K562 (cell line): ENCODE measurements around the gene AKT1. TPM values are rescaled to one million over a fixed set of nuclear protein-coding genes. Genes with fewer than 3 reads are reported as not detected.

Experiments
- ATAC-seq: fragments of 200-7000 bp; cut with Tn5 transposase; 3 replicates; pipeline ENCODE4 v1.9.1; 2020; ENCODE audit warnings: moderate library complexity
- BruUV-seq: library from RNA; stranded (reverse); fragments of 400-500 nt; replicated peaks from 2 replicates; lab custom pipeline; 2021; lab: Mats Ljungman, UMichigan
- CTCF ChIA-PET: fragments of 300-600 bp; formaldehyde crosslinking; extraction: SDS; loops from one replicate; lab custom pipeline; 2021; ENCODE audit warnings: low intra/inter-chr PET ratio; lab: Yijun Ruan, JAX
- POLR2A ChIA-PET: fragments of 300-600, 350-650 bp; sonication (Branson Sonifier 250); formaldehyde crosslinking; extraction: SDS; loops from one replicate; lab custom pipeline; 2021; ENCODE audit warnings: antibody characterized with exemption, inconsistent platforms; lab: Yijun Ruan, JAX
- DNase-seq, 4 experiments: peaks; one replicate each; pipeline versions ENCODE4 v3.0.0 to v3.0.0-alpha.2; 2011 to 2018; ENCODE audit warnings: low spot score in 3 of 4, mixed read lengths in 3 of 4; ENCODE audit errors: extremely low read depth in 1 of 4
- FAIRE-seq: peaks from 2 replicates; lab custom pipeline; 2011; peaks lifted over from hg19 to GRCh38; lab: Jason Lieb, UNC
- H2AFZ ChIP-seq: 2 replicates; pipeline ENCODE4 v1.6.0; 2011; ENCODE audit warnings: low read depth, low read length, control low read depth, inconsistent platforms
- H3K27ac ChIP-seq: fragments of 200-600 bp; 3 replicates; pipeline ENCODE4 v1.8.0; 2011; ENCODE audit warnings: low read depth, mild to moderate bottlenecking, control low read depth, inconsistent platforms, low read length, moderate library complexity, mixed read lengths; ENCODE audit errors: extremely low read depth
- H3K27me3 ChIP-seq, 2 experiments: fragments of 300-600 bp in 1 of 2; 2 replicates in 1 of 2; 3 replicates in 1 of 2; pipeline versions ENCODE4 v1.6.0 to v1.8.0; 2011; ENCODE audit warnings: inconsistent platforms in 2 of 2, low read length in 2 of 2, mild to moderate bottlenecking in 1 of 2, mixed read lengths in 1 of 2, moderate library complexity in 1 of 2; ENCODE audit not compliant: control insufficient read depth in 2 of 2, insufficient read depth in 2 of 2
- H3K36me3 ChIP-seq: fragments of 300-600 bp; 3 replicates; pipeline ENCODE4 v1.8.0; 2011; ENCODE audit warnings: mild to moderate bottlenecking, low read length, inconsistent platforms; ENCODE audit not compliant: control insufficient read depth, insufficient read depth
- H3K4me1 ChIP-seq, 2 experiments: fragments of 200-600 bp in 1 of 2; replicated peaks in 1 of 2; 2 replicates in 1 of 2; 3 replicates in 1 of 2; pipeline versions ENCODE4 v1.5.1 to v1.8.0; 2011; ENCODE audit warnings: inconsistent platforms in 2 of 2, low read length in 2 of 2, mild to moderate bottlenecking in 1 of 2, mixed read lengths in 1 of 2, moderate library complexity in 1 of 2; ENCODE audit not compliant: control insufficient read depth in 2 of 2, insufficient read depth in 2 of 2
- H3K4me2 ChIP-seq: 2 replicates; pipeline ENCODE4 v1.6.1; 2011; ENCODE audit warnings: low read length, control low read depth, inconsistent platforms, mixed read lengths; ENCODE audit not compliant: insufficient read depth
- H3K4me3 ChIP-seq: fragments of 200-600 bp; sonication (generic), shearing (Covaris generic); 2 replicates; pipeline ENCODE4 v1.5.1; 2016; ENCODE audit warnings: control low read depth, inconsistent platforms
- H3K79me2 ChIP-seq: fragments of 200-600 bp; 3 replicates; pipeline ENCODE4 v1.8.0; 2011; ENCODE audit warnings: low read length, inconsistent platforms; ENCODE audit not compliant: control insufficient read depth, insufficient read depth
- H3K9ac ChIP-seq, 2 experiments: 2 replicates each; pipeline versions ENCODE4 v1.6.0 to v1.6.1; 2011; ENCODE audit warnings: low read depth in 2 of 2, low read length in 2 of 2, control low read depth in 1 of 2, inconsistent platforms in 1 of 2, mild to moderate bottlenecking in 1 of 2, mixed read lengths in 1 of 2; ENCODE audit not compliant: insufficient read depth in 1 of 2
- H3K9me1 ChIP-seq: one replicate; pipeline ENCODE4 v1.6.0; 2011; ENCODE audit warnings: inconsistent platforms, mild to moderate bottlenecking, low read length, moderate library complexity; ENCODE audit not compliant: control insufficient read depth, insufficient read depth
- H3K9me3 ChIP-seq: replicated peaks from 2 replicates; pipeline ENCODE4 v1.5.1; 2011; ENCODE audit warnings: low read depth, low read length, inconsistent platforms; ENCODE audit not compliant: control insufficient read depth, insufficient read depth
- H4K20me1 ChIP-seq: replicated peaks from 2 replicates; pipeline ENCODE4 v1.6.1; 2011; ENCODE audit warnings: low read length, inconsistent platforms, mixed read lengths; ENCODE audit not compliant: control insufficient read depth, insufficient read depth
- BMI1 ChIP-seq: fragments of 150-350 bp; IDR thresholded peaks from 2 replicates; pipeline ENCODE4 v1.6.1; 2014; ENCODE audit warnings: low read length
- MBD1 ChIP-seq: fragments of 250-450 bp; sonication (Bioruptor Pico); IDR thresholded peaks from 2 replicates; pipeline ENCODE4 v1.8.0; 2022; ENCODE audit warnings: inconsistent platforms
- NR2F6 ChIP-seq: fragments of 450-650 bp; formaldehyde crosslinking; IDR thresholded peaks from 2 replicates; pipeline ENCODE4 v1.4.0; 2020; ENCODE audit warnings: mild to moderate bottlenecking
- SPI1 ChIP-seq: IDR thresholded peaks from 2 replicates; pipeline ENCODE4 v1.6.1; 2011; ENCODE audit warnings: low read depth, low read length, control low read depth, borderline replicate concordance
- TCF3 ChIP-seq: sonication (generic); formaldehyde crosslinking; IDR thresholded peaks from 2 replicates; pipeline ENCODE4 v1.4.0; 2020; ENCODE audit warnings: mild to moderate bottlenecking, missing genetic modification reagents
- ZZZ3 ChIP-seq: fragments of 450-650 bp; IDR thresholded peaks from 2 replicates; pipeline ENCODE4 v1.6.1; 2016; ENCODE audit warnings: antibody characterized with exemption, mild to moderate bottlenecking, moderate library complexity
- WGBS: fragments of 100-300 bp; shearing (Covaris generic); methylation state at CpG from one replicate; pipeline ENCODE4 v1.1.6; 2016; ENCODE audit warnings: low coverage, mixed read lengths; ENCODE audit not compliant: insufficient coverage; ENCODE audit errors: missing lambda C conversion rate; 5-methylcytosine and 5-hydroxymethylcytosine counted together
- in situ Hi-C: fragments of 300-500 bp; cut with MboI; formaldehyde crosslinking; loops from 4 replicates; pipeline ENCODE4 v1.15.0; 2018; ENCODE audit warnings: inconsistent platforms, mixed read lengths
- intact Hi-C: fragments of 100-400 bp; cut with micrococcal nuclease; formaldehyde crosslinking; loops from 2 replicates; pipeline ENCODE4 v1.14.2; 2022
- polyA plus RNA-seq, 8 experiments: library from polyadenylated mRNA; depleted of rRNA in 4 of 8; stranded (reverse) in 5 of 8; unstranded in 3 of 8; fragments of >200 nt; fragmentation: Nextera tagmentation in 2 of 8; fragmentation: Illumina TruSeq in 1 of 8; extraction: Ambion mirVana in 2 of 8; extraction: Trizol in 1 of 8; gene quantifications; 2 replicates each; pipeline versions ENCODE4 v1.2.1 to v1.2.3, GENCODE V29; 2011 to 2014; ENCODE audit warnings: inconsistent platforms in 1 of 8, missing spikeins in 1 of 8
- total RNA-seq, 7 experiments: library from RNA; depleted of rRNA in 6 of 7; stranded (reverse); fragments of >200 nt in 6 of 7; fragmentation: Illumina TruSeq in 2 of 7; extraction: Trizol in 2 of 7; gene quantifications; 2 replicates each; pipeline versions ENCODE4 v1.2.1 to v1.2.3, GENCODE V29; 2011 to 2021; ENCODE audit warnings: low replicate concordance in 1 of 7

Gene AKT1
- total and polyA plus RNA-seq, 9 of the 15 experiments (the other 6 are each of a cell fraction or from before 2014, with no cell fraction given) = 0.49 to 132 (median 75.1) TPM

DNA sequence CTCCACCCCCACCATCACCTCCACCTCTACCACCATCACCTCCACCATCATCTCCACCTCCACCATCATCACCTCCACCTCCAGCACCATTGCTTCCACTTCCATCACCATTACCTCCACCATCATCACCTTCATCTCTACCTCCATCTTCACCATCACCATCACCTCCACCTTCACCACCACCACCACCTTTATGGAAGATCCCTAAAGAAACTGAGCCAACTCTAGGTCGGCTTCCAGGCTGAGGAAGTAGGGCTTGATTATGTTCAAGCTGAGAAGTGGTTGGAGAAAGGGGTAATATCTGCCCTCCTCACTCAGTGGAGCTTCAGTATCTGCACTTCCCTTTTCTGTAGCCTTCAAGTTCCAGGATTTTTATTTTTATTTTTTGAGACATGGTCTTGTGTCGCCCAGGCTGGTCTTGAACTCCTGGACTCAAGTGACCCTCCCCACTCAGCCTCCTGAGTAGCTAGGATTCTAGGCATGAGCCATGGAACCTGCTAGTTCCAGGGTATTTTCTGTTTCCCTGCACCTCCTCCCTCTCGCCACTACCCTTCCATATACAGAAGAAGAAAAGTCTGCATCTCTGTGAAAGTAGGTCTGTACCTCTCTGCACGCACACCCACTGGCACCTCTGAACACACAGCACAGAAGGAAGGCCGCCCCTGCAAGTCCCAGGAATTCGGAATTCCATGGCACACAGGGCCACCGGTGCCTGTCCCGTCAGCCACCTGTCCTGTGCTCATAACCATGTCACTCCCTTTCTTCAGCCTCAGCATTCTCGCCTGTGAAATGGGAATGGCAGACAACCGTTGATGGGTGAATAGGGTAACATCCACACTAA, 11.3 kb upstream of the AKT1 start:
- no peak for FAIRE-seq
- TF ChIP-seq ZZZ3 (no peak), BMI1 (no peak), SPI1 (peak; percentile 79), MBD1 (CRISPR knock-in tag) (no peak), TCF3 (CRISPR knock-in tag) (no peak), NR2F6 (no peak)
- 49% methylated on average over 9 of the region's 10 CpGs for WGBS

More for the DNA sequence above, 11.3 kb upstream of the AKT1 start:
- no peak for ATAC-seq
- in situ Hi-C loops = no loop called here
- Histone ChIP-seq H3K9me3 (no peaks in the 10 kb centered on the region), H2AFZ (no peak overlapping the region), H3K4me1 (peaks cover 30 to 56% of the 10 kb centered on the region in 2 experiments), H3K4me2 (no peak overlapping the region), H3K27me3 (no peaks in the 10 kb centered on the region), H4K20me1 (no peaks in the 10 kb centered on the region), H3K27ac (no peak overlapping the region), H3K9ac (no peak overlapping the region), H3K4me3 (no peak overlapping the region), H3K9me1 (no peaks in the 10 kb centered on the region), H3K36me3 (peaks cover 5% of the 10 kb centered on the region; the same call in 1 of the 3 replicates), H3K79me2 (peaks cover 18% of the 10 kb centered on the region; the same call in 2 of the 3 replicates)
- intact Hi-C loops = no loop called here
- POLR2A ChIA-PET = interaction anchor here (1.4 kb wide), 1 partner anchor 56 kb away, joined by 3 read pairs; no protein-coding TSS in a partner anchor
- CTCF ChIA-PET = no interaction called here
- BruUV-seq = no TSS peak
- no peak for DNase-seq
